ENCODE data around the gene PSME2. TPM values are rescaled to one million over a fixed set of nuclear protein-coding genes. Genes with fewer than 3 reads are reported as not detected.
A peak's percentile ranks its signal among the peaks of the same experiment; 100 is the strongest.

PSME2 gene
- total and polyA plus RNA-seq, 9 of the 15 experiments (the other 6 are each of a cell fraction or from before 2014, with no cell fraction given) = 111 to 579 (median 159) TPM

GRCh38 chr14:24149302-24149969, 3.0 kb upstream of the PSME2 start (continued):
- TF ChIP-seq, protein P1, sequence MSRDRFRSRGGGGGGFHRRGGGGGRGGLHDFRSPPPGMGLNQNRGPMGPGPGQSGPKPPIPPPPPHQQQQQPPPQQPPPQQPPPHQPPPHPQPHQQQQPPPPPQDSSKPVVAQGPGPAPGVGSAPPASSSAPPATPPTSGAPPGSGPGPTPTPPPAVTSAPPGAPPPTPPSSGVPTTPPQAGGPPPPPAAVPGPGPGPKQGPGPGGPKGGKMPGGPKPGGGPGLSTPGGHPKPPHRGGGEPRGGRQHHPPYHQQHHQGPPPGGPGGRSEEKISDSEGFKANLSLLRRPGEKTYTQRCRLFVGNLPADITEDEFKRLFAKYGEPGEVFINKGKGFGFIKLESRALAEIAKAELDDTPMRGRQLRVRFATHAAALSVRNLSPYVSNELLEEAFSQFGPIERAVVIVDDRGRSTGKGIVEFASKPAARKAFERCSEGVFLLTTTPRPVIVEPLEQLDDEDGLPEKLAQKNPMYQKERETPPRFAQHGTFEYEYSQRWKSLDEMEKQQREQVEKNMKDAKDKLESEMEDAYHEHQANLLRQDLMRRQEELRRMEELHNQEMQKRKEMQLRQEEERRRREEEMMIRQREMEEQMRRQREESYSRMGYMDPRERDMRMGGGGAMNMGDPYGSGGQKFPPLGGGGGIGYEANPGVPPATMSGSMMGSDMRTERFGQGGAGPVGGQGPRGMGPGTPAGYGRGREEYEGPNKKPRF (IDR thresholded peaks at IDR 0.05; ENCODE audit: low read depth, low read length) = no peak

DNA sequence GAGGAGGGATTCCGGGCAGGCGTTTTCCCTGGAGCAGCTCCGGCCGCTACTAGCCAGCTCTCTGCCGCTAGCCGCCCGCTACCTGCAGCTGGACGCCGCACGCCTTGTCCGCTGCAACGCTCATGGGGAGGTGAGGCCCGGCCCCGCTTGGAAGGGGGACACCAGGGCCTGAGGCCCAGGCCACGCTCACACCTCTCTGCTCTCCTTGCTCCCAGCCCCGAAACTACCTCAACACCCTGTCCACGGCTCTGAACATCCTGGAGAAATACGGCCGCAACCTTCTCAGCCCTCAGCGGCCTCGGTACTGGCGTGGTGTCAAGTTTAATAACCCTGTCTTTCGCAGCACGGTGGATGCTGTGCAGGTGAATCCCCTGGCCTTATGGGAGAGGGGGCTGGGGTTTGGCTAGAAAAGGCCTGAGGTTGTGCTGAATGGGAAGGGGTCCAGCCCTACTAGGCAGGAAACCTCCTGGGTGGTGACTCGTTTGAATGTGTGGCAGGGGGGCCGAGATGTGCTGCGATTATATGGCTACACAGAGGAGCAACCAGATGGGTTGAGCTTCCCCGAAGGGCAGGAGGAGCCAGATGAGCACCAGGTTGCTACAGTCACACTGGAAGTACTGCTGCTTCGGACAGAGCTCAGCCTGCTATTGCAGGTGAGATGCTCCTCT, 1.5 kb upstream of the PSME2 start:
- Histone ChIP-seq H3K79me2 (ENCODE audit: control insufficient read depth, insufficient read depth, low read length) (peaks cover 39% of the 10 kb centered on the region), H3K4me3 (peak overlapping the region; percentile 98), H3K4me2 (ENCODE audit: insufficient read depth, low read length) (peak overlapping the region; percentile 98), H3K9me3 (replicated peaks; ENCODE audit: control insufficient read depth, insufficient read depth, low read depth, low read length) (no peaks in the 10 kb centered on the region), H3K27ac (ENCODE audit: extremely low read depth, low read depth, low read length) (peak overlapping the region; percentile 62), H3K27me3 (ENCODE audit: control insufficient read depth in 2 of 2, insufficient read depth in 2 of 2, low read length in 2 of 2) (no peaks in the 10 kb centered on the region), H3K36me3 (ENCODE audit: control insufficient read depth, insufficient read depth, low read length) (peaks cover 62% of the 10 kb centered on the region; the same call in 2 of the 3 replicates), H3K9me1 (ENCODE audit: control insufficient read depth, insufficient read depth, low read length) (peaks cover 5% of the 10 kb centered on the region), H3K9ac (ENCODE audit: insufficient read depth in 1 of 2, low read depth in 2 of 2, low read length in 2 of 2) (peak overlapping the region; percentile 76 to 96), H2AFZ (ENCODE audit: low read depth, low read length) (peak overlapping the region; percentile 58; the same call in 1 of the 2 replicates), H4K20me1 (replicated peaks; ENCODE audit: control insufficient read depth, insufficient read depth, low read length) (no peaks in the 10 kb centered on the region), H3K4me1 (replicated peaks in 1 of 2; ENCODE audit: control insufficient read depth in 2 of 2, insufficient read depth in 2 of 2, low read length in 2 of 2) (peaks cover 28 to 40% of the 10 kb centered on the region in 2 experiments; a peak in 4 of 5 replicates)
- in situ Hi-C loops (cut with MboI) (no loop called here), intact Hi-C loops (cut with micrococcal nuclease) (loop anchor here (2.0 to 10.0 kb wide), 2 partner anchors 33 to 53 kb away; partner anchors contain the start of genes DCAF11, NRL and PCK2)
- FAIRE-seq (no peak), ATAC-seq (peak; percentile 5), DNase-seq (ENCODE audit: extremely low read depth in 1 of 4, low spot score in 3 of 4) (no peak)
- CTCF ChIA-PET (ENCODE audit: low intra/inter-chr PET ratio) = no interaction called here
- POLR2A ChIA-PET = interaction anchor here (0.5 to 2.2 kb wide), 4 partner anchors 13 to 85 kb away, joined by 3 to 5 read pairs (median 4); partner anchors contain the start of genes GMPR2 and IRF9
- WGBS (ENCODE audit: insufficient coverage, low coverage, missing lambda C conversion rate) = 3% methylated on average over 18 of the region's 29 CpGs
- BruUV-seq (replicated peaks) = TSS peak; percentile 66
- TF ChIP-seq, protein P2, sequence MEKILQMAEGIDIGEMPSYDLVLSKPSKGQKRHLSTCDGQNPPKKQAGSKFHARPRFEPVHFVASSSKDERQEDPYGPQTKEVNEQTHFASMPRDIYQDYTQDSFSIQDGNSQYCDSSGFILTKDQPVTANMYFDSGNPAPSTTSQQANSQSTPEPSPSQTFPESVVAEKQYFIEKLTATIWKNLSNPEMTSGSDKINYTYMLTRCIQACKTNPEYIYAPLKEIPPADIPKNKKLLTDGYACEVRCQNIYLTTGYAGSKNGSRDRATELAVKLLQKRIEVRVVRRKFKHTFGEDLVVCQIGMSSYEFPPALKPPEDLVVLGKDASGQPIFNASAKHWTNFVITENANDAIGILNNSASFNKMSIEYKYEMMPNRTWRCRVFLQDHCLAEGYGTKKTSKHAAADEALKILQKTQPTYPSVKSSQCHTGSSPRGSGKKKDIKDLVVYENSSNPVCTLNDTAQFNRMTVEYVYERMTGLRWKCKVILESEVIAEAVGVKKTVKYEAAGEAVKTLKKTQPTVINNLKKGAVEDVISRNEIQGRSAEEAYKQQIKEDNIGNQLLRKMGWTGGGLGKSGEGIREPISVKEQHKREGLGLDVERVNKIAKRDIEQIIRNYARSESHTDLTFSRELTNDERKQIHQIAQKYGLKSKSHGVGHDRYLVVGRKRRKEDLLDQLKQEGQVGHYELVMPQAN (IDR thresholded peaks at IDR 0.05; ENCODE audit: borderline replicate concordance) = 0 out of 2 replicates have a peak, but pooled peaks have one; percentile 40
- peak; percentile 19; the same call in 1 of the 2 replicates for TF ChIP-seq NFIC (IDR thresholded peaks at IDR 0.05)
- TF ChIP-seq ZNF280A (IDR thresholded peaks at IDR 0.05; ENCODE audit: low read depth, partially characterized antibody) = no peak
- TF ChIP-seq, protein P3, sequence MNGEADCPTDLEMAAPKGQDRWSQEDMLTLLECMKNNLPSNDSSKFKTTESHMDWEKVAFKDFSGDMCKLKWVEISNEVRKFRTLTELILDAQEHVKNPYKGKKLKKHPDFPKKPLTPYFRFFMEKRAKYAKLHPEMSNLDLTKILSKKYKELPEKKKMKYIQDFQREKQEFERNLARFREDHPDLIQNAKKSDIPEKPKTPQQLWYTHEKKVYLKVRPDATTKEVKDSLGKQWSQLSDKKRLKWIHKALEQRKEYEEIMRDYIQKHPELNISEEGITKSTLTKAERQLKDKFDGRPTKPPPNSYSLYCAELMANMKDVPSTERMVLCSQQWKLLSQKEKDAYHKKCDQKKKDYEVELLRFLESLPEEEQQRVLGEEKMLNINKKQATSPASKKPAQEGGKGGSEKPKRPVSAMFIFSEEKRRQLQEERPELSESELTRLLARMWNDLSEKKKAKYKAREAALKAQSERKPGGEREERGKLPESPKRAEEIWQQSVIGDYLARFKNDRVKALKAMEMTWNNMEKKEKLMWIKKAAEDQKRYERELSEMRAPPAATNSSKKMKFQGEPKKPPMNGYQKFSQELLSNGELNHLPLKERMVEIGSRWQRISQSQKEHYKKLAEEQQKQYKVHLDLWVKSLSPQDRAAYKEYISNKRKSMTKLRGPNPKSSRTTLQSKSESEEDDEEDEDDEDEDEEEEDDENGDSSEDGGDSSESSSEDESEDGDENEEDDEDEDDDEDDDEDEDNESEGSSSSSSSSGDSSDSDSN (IDR thresholded peaks at IDR 0.05; ENCODE audit: borderline replicate concordance in 1 of 2, low read depth in 2 of 2, low read length in 2 of 2) = 0 out of 4 replicates have a peak, but pooled peaks of 1 of the 2 experiments have one; percentile 48
- TF ChIP-seq, protein P4, sequence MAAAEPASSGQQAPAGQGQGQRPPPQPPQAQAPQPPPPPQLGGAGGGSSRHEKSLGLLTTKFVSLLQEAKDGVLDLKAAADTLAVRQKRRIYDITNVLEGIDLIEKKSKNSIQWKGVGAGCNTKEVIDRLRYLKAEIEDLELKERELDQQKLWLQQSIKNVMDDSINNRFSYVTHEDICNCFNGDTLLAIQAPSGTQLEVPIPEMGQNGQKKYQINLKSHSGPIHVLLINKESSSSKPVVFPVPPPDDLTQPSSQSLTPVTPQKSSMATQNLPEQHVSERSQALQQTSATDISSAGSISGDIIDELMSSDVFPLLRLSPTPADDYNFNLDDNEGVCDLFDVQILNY (CRISPR knock-in tag; IDR thresholded peaks at IDR 0.05) = no peak

Data from K562 (cell line).